HepG2 (cell line): ENCODE measurements around the gene GLG1. TPM values are rescaled to one million over a fixed set of nuclear protein-coding genes. Genes with fewer than 3 reads are reported as not detected.

Experiments
- HMGXB3 ChIP-seq: sonication (generic); formaldehyde crosslinking; IDR thresholded peaks from 2 replicates; pipeline ENCODE4 v1.4.0; 2020; ENCODE audit warnings: missing genetic modification reagents, borderline replicate concordance
- YY1 ChIP-seq: IDR thresholded peaks from 2 replicates; pipeline ENCODE4 v1.6.1; 2011; ENCODE audit warnings: low read length, low read depth, moderate library complexity, mild to moderate bottlenecking; ENCODE audit not compliant: insufficient read depth, insufficient replicate concordance
- ZHX2 ChIP-seq, 2 experiments: sonication (generic) in 1 of 2; formaldehyde crosslinking in 1 of 2; IDR thresholded peaks; 2 replicates each; pipeline versions ENCODE4 v1.6.1 to v1.9.0; 2014 to 2022; ENCODE audit warnings: antibody characterized with exemption in 1 of 2, borderline replicate concordance in 1 of 2, inconsistent platforms in 1 of 2, low read depth in 1 of 2, missing genetic modification reagents in 1 of 2
- polyA plus RNA-seq, 8 experiments: library from polyadenylated mRNA; depleted of rRNA in 3 of 8; stranded (reverse) in 7 of 8; unstranded in 1 of 8; fragments of >200 nt; fragmentation: Illumina TruSeq in 4 of 8; extraction: Trizol in 4 of 8; gene quantifications; 2 replicates each; pipeline versions ENCODE4 v1.2.1 to v1.2.3, GENCODE V29; 2011 to 2016; ENCODE audit warnings: low read depth in 4 of 8, missing spikeins in 1 of 8, mixed read lengths in 1 of 8; ENCODE audit not compliant: insufficient read depth in 1 of 8
- total RNA-seq, 5 experiments: library from RNA; depleted of rRNA; stranded (reverse); fragments of >200 nt; fragmentation: Illumina TruSeq; extraction: Trizol; gene quantifications; 2 replicates each; pipeline ENCODE4 v1.2.3, GENCODE V29; 2016; ENCODE audit warnings: low read depth in 1 of 5

Gene GLG1
- total and polyA plus RNA-seq, 2 of the 13 experiments (the other 11 are each of a cell fraction or from before 2014, with no cell fraction given), result 87.7 to 141 TPM

GRCh38 chr16:74605746-74606520, 981 bp downstream of the GLG1 start (continued):
- no peak for TF ChIP-seq ZHX2 (IDR thresholded peaks at IDR 0.05; ENCODE audit: low read depth)
- no peak for TF ChIP-seq ZHX2 (CRISPR knock-in tag; IDR thresholded peaks at IDR 0.05; ENCODE audit: borderline replicate concordance)
- TF ChIP-seq YY1, result no peak
- TF ChIP-seq HMGXB3, result no peak
